Suppressor macrophage (primary cell): ENCODE measurements around the gene GPSM1.
"Not testable (repeated sequence)": the region's sequence is repeated elsewhere in the genome, so short reads cannot be mapped to it uniquely, and the experiment has no call there.

Source experiments
- DNase-seq, 4 experiments: peaks; one replicate each; pipeline ENCODE4 v3.0.0-alpha.2; 2020 to 2022

GPSM1 gene

DNA sequence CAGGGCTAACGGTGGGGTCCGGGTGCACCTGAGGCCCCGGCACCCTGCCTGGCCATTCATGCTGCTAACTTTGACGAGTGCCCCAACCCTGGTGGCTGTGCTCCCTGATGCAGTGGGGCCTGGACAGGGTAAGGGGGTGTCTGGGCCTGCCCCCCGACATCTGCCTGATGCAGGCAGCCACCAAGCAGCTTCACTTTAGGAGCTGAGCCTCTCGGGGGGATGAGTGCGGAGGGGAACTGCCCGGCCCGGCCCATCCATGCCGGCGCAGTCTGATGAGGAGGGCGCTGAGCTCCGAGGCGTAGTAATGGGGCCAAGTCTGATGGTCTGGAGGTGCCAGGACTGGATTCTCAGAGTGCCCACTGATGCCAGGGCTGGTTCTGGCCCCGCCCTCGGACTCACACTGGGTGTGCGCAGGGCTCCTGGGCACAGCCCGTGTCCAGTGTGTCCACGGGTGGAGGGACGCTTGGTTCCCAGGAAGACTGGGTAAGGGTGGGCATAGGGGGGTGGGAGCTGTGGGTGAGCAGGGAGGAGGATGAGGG is 19.7 kb downstream of the GPSM1 start:
- no peak for DNase-seq

GRCh38 chr9:136347472-136348256 is 20.3 kb downstream of the GPSM1 start:
- no peak for DNase-seq

DNA sequence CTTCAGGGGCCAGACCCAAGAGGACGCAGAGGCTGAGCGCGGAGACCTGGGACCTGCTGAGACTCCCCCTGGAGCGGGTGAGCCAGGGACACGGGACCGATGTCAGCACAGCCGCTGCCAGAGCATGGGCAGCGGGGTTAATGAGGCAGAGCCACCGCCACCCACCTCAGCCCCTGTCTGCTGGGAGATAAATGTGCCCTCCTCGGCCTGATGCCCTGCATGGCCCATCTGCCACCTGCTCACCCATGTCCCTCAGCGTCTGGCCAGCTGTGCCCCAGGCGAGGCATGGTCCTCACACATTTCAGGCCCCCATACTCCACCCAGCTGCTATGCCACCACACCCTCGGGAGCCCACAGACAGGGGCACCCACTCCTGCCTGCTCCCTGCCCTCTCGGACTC is 21.4 kb downstream of the GPSM1 start:
- DNase-seq: no peak

GRCh38 chr9:136349546-136349945 is 22.2 kb downstream of the GPSM1 start:
- no peak for DNase-seq

DNA sequence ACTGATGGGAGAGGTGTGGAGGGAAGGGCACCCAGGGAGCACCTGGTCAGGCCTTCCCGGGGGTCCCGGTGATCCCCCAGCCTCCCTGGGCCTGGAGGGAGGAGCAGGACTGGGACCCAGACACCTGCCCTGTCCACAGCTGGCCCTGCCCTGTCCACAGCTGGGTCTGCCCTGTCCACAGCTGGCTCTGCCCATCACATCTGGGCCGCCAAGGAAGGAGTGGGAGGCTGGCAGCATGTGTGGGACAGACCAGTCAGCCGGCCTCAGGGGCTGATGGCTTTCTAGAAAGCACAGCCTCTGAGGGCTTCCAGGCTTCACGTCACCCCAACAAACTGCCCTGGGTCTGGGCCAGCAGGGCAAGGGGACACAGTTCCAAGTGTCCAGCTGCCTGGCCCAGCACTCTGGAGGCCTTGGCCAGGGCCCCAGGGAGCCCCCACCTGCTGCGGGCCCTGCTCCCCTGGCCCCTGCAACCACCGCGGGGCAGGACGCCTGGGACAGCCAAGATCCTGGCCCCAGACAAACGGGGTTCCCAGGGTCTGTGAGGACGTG is 24.0 kb downstream of the GPSM1 start:
- no peak for DNase-seq

GRCh38 chr9:136351868-136352267 is 24.5 kb downstream of the GPSM1 start:
- not testable (repeated sequence) for DNase-seq

GRCh38 chr9:136352682-136353081 is 25.3 kb downstream of the GPSM1 start:
- no peak for DNase-seq

DNA sequence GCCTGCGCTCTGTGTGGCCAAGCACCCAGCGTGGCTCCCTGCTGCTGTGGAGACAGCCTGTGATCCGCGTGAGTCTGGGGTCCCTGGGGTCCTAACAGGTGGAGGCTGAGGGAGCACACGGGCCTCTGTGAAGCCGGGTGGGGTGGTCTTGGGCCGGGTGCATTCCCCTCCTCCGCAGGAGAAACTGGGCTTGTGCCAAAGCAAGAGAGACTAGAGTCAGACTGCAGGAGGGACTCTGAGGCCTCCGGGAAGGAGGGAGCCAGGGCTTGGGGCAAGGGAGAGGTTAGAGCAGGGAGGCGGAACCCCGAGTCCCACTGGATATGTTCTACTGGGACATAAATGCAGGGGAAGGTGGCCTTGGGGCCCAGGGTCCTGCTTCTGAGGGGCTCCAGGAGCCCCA is 25.7 kb downstream of the GPSM1 start:
- DNase-seq: no peak

GRCh38 chr9:136353757-136354488 is 26.6 kb downstream of the GPSM1 start:
- no peak for DNase-seq

DNA sequence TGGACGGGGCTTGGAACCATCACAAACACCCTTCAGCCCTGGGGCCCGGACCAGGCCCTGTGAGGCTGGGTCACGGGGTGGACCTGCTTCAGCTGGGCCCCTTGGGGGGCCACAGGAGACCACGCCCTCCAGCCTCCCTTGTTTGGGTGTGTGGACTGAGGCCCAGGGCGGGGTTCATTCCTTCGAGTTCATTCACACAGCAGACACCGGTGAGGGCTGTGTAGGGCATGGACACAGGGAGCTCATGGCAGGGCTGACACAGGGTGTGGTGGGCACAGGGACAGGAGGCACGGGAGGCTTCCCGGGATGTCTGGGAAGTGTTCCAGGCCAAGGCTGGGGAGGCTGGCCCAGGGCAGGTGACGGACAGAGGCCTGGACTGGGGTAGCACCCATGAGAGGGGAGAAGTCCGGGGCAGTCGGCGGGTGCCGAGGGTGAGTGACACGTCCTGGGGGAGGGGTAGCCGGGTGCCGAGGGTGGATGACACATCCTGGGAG is 27.3 kb downstream of the GPSM1 start:
- DNase-seq: no peak

DNA sequence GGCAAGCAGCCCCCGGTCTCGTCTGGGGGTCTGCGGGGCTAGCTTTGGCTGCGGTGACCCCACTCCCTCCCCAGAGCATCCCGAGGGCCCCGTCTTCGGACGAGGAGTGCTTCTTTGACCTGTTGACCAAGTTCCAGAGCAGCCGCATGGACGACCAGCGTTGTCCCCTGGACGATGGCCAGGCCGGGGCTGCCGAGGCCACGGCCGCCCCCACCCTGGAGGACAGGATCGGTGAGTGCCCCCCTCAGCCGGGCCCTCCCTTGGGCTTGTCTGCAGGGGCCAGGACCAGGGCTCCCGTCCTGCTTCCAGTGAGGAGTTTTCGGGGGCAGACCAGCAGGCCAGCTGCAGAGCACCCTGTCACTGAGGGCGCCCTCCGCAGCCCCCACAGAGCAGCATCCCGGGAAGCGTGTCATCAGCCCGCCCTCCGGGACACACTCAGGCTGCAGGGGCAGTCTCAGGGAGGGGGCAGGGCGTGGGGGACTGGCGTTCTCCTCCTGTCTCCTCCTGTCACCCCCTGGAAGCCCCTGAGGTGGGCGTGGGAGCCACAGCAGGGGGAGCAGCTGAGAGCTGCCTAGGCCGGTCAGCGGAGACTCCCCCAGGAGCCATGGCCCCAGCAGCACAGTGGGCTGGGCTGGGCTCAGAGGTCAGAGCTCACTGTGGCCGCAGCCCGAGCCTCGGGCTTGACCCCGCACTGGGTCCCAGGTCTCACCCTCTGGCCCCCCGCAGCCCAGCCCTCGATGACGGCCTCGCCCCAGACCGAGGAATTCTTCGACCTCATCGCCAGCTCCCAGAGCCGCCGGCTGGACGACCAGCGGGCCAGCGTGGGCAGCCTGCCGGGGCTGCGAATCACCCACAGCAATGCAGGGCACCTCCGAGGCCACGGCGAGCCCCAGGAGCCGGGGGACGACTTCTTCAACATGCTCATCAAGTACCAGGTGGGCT is 28.5 kb downstream of the GPSM1 start:
- no peak for DNase-seq

GRCh38 chr9:136357202-136357725 is 29.9 kb downstream of the GPSM1 start:
- no peak for DNase-seq

DNA sequence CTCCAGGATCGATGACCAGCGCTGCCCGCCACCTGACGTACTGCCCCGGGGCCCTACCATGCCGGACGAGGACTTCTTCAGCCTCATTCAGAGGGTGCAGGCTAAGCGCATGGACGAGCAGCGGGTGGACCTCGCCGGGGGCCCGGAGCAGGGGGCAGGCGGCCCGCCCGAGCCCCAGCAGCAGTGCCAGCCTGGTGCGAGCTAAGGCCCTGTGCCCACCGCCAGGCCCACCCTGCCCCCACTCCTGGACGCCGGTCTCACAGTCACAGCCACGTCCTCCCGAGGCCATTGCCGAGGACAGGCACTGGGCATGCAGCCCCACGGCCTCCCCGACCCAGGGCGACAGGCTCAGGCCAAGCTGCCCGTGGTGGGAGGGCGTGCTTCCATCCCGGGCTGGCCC is 30.7 kb downstream of the GPSM1 start:
- DNase-seq: no peak

DNA sequence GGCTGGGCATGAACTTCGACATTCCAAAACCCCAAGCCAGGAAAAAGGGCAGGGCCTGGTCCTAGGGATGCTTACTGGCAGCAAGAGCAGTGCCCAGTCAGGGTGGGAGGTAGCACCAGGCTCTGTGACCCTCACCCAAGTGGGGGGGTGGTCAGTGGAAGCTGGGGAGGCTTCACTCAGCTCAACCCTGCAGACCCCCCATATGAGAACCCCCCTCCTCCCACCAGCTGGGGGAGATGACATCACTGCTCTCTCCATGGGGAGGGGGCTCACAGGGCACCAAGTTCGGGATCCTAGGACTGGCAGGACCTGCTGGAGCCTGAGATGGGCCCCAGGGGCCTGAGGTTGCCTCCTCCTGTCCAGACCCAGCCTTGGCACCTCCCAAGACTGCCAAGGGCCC is 31.5 kb downstream of the GPSM1 start:
- DNase-seq: no peak

DNA sequence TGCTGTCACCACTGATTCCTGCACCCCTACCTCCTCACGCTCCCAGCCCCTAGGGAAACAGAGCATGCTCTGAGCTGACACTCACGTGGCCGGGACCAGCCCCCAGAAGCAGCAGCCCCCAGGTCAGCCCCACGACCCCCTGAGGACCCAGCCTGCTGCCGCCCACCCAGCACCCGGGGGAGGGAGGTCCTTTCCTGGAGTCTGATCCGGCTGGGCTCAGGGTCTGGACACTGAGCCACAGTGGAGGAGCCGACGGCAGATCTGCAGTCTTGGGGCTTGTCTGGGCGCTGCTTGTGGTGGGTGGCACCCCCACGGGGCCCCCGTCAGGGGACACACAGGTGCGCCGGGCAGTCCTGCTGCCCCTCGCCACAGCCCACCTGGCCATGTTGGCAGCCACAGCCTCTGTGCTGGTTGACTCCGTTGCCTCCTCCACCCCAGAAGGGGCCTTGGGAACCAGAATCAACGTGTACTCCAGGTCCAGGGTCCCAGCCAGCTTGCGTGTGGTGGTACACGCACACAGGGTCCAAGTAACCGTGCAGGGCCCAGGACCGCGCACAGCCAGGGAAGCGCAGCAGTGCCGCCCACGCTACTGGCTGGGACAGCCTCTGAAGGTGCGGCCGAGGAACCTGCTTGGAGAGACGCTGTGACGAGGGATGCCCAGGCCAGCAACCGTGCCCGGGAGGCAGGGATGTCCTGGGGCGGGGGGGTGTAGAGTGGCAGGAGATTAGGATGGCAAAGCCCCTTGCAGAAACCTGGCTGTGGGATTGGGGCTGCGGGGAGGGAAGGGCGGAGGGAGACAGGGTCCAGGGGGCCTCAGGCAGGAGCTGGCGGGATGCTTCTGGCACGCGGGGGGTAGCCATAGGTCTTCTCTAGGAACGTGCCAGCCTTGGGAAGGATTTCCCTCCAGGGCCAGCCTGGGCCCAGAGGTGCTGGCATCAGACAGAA is 32.7 kb downstream of the GPSM1 start:
- DNase-seq: no peak

DNA sequence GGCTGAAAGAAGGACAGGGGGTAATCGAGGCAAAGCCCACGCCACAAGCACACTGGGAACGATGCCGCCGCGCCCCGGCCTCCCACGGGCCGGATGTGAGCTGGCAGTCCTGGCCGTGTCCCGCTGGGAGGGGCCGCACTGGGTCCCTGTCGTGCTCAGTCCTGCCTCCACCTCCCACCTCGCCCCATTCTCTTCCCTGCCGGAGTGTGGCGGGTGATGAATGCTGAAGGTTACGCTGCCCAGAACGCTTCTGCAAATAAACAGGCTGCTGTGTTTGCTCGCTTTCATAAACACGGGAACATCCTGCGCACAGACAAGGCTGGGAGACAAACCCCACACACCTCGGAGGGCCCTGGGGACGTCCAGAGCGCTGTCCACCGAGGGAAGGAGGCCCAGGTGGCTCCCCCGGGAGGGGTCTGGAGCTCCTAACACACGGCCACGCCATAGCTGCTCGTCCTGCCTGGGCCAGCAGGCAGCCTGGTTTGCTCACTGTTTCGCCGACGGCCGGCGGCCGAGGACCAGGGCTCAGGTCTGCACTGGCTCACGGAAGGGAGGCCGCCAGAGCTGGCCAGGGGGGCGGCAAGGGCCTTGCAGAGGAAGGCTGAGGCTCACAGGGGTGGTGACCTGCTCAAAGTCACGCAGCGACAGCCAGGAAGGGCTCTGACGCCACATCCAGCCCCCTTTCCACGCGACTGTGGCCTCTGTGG is 33.9 kb downstream of the GPSM1 start:
- DNase-seq: no peak

GRCh38 chr9:136361754-136362449 is 34.6 kb downstream of the GPSM1 start:
- DNase-seq: no peak

DNA sequence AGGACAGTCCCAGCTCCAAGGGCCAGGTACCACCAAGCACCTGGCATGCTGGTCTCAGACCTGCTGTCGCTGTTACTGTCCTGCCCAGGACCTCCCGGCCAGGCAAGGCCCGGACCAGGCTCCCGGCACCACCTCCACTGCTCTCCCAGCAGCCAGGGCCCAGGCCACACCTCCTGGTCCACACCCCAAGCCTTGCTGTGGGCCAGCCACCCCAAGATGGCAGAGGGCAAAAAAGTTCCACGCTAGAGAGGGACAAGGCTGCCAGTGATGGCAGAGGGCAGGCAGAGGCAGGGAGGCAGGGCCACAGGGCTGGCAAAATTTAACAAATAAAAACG is 35.1 kb downstream of the GPSM1 start:
- no peak for DNase-seq

GRCh38 chr9:136363106-136363948 is 36.0 kb downstream of the GPSM1 start, which contains the start of gene DNLZ:
TSS of gene DNLZ (minus strand) at chr9:136363744. CDS start at chr9:136363714, 30 bp downstream.
- peak; percentile 96 to 99 (median 98) for DNase-seq
